Suppressor macrophage treated with lipopolysaccharide for 1 hour (primary cell): ENCODE measurements around the gene RNF213.
"Not testable (repeated sequence)": the region's sequence is repeated elsewhere in the genome, so short reads cannot be mapped to it uniquely, and the experiment has no call there.

Source experiments
- DNase-seq, 3 donors: peaks; one replicate each; pipeline ENCODE4 v3.0.0-alpha.2; 2020 to 2022

RNF213 gene

DNA sequence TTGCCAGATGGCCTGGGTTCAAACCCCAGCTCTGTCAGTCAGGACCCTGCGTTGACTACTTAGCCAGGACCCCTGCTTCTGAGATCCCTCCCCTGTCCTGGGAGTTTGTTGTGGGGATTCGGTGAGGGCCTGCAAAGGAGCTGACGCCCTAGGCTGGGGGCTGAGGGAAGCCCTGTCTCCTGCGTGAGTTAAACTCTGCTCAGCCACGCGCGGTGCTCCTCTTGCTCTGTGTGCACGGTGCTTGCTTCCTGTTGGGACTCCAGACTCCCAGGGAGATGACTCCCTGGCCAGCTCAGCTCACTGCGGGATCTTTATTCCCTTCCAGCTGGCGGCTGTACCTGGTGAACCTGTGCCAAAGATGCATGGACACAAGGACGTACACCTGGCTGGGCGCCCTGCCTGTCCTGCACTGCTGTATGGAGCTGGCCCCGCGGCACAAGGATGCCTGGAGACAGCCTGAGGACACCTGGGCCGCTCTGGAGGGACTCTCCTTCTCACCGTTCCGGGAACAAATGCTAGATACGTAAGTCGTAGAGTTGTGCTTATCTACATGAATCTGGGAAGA lies 37.4 kb downstream of the RNF213 start:
- no peak for DNase-seq

DNA sequence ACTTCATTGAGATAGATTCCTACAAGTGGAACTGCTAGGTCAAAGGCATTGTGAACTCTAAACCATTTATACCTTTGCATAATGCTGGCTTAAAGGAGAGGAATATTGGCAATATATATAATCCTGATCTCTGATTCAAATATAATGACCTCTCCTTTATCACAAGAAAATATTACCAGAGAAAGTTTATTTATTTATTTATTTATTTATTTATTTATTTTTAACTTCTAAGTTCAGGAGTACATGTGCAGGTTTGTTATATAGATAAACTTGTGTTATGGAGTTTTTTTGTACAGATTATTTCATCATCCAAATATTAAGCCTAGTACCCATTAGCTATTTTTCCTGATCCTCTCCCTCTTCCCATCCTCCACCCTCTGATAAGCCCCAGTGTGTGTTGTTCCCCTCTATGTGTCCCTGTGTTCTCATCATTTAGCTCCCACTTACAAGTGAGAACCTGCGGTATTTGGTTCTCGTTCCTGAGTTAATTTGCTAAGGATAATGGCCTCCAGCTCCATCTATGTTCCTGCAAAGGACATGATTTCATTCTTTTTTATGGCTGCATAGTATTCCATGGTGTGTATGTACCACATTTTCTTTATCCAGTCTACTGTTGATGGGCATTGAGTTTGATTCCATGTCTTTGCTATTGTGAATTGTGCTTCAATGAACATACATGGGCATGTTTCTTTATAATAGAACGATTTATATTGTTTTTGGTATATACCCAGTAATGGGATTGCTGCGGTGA lies 38.9 kb downstream of the RNF213 start:
- not testable (repeated sequence) for DNase-seq

DNA sequence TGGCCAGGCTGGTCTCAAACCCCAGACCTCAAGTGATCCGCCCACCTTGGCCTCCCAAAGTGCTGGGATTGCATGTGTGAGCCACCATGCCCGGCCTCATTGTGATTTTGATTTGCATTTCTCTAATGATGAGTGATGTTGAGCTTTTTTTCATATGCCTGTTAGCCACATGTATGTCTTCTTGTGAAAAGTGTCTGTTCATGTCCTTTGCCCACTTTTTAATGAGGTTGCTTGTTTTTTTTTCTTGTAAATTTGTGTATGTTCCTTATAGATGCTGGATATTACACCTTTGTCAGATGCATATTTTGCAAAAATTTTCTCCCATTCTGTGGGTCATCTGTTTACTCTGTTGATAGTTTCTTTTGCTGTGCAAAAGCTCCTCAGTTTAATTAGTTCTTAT lies 40.1 kb downstream of the RNF213 start:
- not testable (repeated sequence) for DNase-seq

DNA sequence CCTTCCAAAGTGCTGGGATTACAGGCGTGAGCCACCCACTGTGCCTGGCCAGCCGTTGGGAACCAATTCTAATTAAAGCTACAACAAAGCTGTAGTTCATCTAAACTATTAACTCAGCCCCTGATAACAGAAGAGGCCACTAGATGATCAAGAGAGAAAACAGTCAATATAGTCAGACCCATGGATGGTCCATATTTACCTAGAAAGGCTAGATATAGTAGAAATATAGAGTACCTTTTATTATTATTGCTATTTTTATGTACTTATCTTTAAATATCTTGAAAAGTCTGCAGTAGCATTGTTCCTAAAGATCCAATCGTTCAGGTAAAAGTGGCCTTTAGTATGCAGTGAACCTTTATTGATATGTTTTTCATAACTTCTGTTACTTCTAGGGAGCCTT lies 43.2 kb downstream of the RNF213 start:
- DNase-seq, result no peak

DNA sequence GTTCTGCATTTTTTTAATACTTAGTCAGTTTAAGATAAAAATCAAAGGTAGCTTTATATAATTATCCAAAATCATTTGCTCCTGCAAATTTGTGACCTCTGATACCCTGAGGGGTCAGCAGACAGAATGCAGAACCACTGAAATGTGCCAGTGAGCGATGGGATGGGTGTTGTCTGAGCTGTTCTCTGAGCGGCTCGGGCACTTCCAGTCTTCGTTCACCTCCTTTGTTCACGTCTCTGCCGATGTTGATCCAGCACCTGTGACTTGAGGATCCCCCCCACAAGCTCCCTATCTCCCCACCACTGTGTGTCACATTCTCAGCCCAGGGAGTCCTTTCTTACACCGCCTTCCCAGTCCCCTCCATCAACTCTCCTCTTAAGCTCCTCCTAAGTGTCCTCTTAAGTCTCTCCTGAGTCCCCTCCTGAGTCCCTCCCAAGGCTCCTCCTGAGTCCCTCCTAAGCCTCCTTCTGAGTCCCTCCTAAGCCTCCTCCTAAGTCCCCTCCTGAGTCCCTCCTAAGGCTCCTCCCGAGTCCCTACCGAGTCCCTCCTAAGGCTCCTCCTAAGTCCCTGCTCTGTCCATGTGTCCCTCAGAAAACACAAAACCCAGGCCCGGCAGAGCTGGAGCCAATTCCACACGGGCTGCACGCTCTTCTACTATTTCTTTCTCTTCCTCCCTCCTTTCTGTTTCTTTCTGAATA lies 47.5 kb downstream of the RNF213 start:
- no peak for DNase-seq

DNA sequence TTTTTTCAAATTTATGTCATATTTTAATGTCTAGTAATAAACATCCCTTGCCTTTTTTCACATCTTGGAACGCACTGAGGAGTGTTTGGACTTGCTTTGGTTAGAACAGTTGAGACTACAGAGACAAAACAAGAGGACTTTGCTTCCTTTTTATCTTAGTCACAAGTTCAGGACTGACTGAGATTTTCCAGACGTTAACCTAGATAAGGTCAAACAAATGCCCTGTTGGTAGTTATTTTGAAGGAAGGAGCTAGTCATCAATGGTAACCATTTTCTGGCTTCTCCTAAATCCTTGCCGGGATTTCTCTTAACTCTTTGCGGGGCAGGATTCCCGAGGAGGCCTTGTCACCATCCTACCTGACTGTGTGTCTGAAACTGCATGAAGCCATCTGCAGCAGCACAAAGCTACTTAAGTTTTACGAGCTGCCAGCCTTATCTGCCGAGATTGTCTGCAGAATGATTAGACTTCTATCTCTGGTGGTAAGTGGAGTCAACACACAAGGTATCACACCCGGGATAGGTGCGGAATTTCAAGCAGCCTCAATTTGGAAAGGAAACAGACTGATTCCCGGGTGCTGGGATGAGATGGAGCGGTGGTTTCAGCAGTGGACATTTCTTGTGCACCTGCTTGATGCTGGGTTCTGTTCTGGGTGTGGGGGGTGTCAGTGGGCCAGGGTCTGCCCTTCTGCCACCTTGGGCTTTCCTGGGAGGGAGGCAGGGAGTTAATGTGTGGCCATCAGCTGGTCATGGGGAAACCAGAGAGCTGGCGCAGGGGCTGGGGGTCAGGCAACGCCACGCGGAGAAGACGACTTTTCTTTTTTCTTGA lies 48.3 kb downstream of the RNF213 start:
- DNase-seq, result no peak

DNA sequence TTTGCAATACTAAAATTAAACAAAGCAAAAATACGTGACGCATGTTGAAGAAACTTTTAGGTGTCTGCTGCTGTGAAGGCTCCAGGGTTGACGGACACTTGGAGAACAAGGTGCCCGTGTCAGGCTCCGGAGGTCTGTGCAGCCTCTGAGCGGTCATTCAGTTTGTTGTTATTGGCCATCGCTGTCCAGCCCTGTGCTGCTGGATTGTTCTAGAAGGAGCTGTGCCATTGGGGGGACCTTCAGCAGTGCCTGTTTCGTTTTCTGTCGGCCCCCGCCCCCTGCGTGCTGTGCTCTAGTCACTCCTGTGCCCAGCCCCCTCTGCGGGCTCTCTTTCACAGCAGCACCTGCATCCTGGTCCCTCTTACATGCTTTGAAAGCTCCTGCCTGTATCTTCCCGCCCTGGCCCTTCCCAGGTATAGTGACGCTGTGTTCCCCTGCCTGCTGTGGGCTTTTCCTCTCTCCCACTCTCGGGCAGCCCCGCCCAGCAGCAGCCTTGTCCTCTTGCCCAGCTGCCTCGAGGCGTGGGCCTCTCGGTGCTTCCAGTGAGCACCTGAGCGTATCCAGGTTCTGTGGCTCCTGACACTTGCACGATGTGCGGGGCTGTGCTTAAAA lies 50.7 kb downstream of the RNF213 start:
- DNase-seq, result no peak

DNA sequence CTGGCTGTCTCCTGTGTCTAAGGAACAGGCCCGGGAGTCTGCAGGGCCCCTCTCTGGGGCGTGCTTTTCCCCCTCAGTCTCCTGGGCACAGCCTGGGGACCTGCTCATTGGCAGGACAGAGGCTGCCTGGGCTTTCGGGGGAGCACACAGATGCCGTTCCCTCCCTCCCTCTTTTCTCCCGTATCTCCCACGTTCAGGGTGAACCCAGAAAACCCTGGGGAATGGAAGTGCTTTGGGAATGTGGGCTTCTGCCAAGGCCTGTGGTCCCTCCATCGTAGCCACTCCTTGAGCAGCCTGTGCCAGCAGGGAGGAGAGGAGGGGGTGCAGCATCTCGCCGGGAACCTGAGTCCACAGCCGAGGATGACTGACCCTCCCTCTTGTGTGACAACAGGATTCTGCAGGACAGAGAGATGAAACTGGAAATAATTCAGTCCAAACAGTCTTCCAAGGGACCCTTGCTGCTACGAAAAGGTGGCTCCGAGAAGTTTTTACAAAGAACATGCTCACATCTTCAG lies 52.0 kb downstream of the RNF213 start:
- no peak for DNase-seq

DNA sequence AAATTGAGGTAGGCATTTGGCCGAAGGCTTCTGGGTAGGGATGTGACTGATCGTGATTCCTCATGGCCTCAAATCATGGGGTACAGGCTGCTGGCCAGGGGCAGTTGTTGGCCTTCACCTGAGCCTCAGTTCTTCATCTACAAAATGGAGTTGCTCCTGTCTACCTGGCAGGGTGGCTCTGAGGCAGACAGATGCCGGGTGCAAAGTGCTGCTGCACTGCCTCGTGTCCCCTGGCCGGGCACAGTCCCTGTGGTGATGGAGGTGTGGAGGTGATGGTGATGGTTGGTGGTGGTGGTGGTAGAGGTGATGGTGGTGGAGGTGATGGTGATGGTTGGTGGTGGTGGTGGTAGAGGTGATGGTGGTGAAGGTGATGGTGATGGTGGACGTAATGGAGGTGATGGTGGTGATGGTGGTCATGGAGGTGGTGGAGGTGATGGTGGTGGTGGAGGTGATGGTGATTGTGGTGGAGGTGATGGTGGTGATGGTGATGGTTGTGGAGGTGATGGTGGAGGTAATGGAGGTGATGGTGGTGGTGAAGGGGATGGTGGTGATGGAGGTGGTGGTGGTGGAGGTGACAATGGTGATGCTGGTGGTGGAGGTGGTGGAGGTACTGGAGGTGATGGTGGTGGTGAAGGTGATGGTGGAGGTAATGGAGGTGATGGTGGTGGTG lies 52.6 kb downstream of the RNF213 start:
- DNase-seq, result no peak

DNA sequence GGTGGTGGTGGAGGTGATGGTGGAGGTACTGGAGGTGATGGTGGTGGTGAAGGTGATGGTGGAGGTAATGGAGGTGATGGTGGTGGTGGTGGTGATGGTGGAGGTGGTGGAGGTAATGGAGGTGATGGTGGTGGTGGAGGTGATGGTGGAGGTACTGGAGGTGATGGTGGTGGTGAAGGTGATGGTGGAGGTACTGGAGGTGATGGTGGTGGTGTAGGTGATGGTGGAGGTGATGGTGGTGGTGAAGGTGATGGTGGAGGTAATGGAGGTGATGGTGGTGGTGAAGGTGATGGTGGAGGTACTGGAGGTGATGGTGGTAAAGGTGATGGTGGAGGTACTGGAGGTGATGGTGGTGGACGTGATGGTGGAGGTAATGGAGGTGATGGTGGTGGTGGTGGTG lies 53.3 kb downstream of the RNF213 start:
- not testable (repeated sequence) for DNase-seq

DNA sequence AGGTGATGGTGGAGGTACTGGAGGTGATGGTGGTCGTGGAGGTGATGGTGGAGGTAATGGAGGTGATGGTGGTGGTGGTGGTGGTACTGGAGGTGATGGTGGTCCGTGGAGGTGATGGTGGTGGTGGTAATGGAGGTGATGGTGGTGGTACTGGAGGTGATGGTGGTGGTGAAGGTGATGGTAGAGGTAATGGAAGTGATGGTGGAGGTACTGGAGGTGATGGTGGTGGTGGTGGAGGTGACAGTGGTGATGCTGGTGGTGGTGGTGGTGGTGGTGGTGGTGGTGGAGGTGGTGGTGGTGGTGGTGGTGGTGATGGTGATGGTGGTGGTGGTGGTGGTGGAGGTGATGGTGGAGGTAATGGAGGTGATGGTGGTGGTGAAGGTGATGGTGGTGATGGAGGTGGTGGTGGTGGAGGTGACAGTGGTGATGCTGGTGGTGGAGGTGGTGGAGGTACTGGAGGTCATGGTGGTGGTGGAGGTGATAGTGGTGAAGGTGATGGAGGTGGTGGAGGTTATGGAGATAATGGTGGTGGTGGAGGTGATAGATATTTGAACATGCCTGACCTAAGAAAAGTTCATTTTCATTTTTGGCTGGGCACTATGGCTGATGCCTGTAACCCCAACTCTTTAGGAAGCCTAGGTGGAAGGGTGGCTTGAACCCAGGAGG lies 55.0 kb downstream of the RNF213 start:
- DNase-seq, result no peak

DNA sequence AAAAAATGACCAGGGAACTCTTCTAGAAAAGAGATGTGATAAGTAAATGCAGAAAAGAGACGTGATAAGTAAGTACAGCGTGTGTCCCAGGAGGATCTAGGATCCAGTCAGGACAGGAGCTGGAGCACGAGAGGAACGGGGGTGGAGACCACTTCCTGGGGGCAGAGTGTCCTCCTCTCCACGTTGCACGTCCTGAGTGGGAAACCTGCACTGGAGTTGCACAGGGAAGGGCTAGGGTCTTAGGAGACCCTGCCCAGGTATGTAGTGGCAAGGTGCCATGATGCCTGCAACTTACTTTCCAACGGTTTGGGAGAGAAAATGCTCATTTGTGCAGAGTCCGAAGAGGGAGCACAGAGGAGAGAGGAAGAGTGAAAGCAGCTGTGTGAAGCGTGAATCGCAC lies 55.8 kb downstream of the RNF213 start:
- no peak for DNase-seq

DNA sequence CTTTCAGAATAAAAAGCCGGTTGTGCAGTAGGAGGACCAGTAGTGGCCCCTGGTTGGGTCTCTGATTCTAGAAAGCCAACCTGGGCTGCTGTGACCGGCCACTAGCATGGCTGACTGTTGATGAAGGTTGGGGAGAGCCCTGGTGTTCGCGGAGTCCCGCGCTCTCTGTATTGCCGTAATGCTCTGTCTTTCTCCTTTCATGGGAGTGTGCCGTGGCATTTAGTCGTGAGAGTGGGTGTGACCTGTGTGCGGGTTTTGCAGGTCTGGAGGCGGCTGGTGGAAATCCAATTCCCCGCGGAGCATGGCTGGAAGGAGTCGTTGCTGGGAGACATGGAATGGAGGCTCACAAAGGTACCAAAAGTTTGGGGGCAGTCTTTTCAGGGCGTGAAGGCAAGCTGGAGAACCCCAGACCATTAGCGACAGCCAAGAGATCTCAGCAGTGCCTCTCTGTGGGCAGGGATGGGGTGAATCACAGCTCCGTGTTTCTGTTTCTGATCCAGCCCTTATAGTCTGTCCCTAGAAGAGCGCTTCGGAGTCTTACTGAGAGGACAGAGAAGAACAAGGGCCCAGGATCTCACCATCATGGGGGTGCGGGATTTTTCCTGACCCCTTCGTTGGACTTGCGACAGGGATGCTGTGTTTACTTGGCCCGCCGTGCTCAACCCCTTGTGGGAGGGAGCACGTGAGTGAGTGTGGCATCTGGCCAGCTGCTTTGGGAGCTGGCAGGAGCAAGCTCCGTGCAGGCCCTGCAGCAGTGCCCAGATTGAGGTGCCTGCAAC lies 56.5 kb downstream of the RNF213 start:
- DNase-seq, result no peak

DNA sequence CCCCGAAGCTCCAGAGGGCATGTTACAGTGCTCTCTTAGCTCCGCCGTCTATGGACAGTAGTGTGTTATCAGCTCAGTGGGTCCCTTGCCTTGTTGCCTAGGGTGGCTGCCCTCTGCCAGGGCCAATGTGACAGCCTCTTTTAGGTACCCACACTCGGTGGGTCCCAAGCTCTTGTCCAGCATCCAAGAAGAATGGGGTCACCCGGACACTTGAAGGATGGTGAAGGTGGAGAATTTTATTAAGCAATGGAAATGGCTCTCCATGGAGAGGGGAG lies 57.0 kb downstream of the RNF213 start:
- DNase-seq, result no peak

DNA sequence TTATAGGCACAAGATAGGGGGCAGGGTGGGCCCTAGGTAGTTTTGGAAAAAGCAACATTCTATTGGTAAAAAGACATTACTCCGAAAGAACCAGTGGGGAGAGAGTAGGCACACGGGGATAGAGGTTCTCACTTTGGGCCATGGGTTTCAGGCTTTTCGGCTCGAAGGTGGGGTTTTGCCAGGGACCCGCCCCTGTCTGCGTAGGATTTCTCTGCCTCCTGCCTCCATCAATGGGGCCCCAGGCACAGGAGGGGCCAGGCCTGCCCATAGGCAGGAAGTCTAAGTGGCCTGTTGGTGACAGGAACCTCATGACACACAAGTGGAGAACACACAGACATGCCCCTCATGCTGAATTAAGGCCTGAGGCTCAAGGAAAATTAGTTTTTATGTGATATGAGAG lies 57.5 kb downstream of the RNF213 start:
- DNase-seq, result no peak

DNA sequence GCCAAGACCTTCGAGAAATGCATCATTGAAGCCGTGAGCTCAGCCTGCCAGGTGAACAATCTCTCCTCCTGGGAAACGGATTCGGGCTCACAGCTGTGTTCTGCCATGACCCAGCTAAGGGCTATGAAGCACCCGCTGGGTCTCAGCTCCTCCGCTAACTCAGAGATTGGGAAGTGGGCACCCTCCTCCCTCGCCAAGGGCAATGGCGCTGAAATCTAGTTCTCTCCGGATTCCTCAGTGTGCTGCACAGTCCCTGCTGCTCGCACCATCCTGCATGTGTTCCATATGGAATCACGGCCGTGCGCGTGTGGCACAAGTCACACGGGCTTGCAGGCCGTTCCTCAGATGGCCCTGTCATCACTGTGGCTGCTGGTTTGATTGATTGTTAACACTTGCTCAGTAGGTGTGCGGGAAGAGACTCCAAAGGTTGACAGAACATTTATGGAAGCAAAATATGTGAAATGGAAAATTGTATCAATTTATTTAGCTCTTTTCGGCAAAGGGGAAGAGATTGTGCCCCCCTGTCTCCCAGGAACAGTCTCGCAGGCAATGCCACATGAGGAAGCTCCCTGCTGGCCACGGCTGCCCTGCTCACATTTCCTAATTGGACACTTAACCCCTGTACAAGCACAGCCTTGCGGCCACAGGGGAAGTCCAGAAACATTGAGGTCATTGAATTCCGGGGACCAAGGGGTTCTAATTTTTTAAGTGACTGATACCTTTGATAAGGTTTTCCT lies 58.8 kb downstream of the RNF213 start:
- no peak for DNase-seq

DNA sequence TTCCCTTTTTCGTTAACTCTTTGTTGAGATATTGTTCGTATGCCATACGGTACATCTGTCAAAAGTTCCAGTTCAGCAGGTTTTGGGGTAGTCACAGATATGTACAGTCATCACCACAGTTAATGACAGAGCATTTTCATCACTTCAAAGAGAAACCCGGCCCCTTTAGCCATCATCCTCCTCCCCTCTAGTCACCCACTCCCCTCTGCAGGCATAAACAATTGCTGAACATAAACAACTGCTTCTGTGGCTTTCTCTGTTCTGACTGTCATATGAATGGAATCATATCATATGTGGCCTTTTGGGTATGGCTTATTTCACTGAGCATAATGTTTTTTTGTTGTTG lies 59.3 kb downstream of the RNF213 start:
- DNase-seq, result no peak

DNA sequence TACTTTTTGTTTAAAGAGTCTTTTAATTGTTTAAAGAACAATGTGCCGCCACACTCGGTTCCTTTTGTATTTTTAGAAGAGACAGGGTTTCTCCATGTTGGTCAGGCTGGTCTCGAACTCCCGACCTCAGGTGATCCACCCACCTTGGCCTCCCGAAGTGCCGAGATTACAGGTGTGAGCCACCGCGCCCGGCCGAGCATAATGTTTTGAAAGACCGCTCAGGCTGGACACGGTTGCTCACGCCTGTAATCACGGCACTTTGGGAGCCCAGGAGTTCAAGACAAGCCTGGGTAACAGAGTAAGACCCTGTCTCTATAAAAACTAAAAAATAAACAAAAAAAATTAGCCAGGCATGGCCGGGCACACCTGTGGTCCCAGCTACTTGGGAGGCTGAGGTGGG lies 59.8 kb downstream of the RNF213 start:
- no peak for DNase-seq

DNA sequence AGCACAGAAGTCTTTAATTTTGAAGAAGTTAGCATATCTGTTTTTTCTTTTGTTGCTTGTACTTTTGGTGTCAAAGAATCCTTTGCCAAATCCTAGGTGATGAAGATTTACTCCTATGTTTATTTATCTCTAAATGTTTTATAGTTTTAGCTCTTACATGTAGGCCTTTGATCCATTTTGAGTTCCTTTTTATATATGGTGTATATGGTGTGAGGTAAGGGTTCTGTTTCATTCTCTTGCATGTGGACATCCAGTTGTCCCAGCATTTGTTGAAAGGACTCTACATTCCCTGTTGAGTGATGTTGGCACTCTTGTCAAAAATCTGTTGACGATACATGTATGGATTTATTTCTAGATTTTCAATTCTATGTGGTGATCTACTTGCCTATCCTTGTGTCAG lies 62.2 kb downstream of the RNF213 start:
- DNase-seq, result no peak

DNA sequence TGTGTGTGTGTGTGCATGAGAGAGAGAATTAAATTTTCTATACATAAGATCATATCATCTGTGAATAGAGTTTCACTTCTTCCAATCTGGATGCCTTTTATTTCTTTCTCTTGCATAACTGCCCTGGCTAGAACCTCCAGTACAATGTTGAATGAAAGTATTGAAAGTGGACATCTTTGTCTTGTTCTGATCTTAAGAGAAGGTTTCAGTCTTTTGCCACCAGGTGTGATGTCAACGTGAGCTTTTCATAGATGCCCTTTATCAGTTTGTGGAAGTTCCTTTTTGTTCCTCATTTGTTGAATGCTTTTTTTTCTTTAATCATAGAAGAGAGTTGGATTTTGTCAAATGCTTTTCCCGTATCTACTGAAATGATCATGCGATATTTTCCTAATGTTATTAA lies 63.3 kb downstream of the RNF213 start:
- no peak for DNase-seq
